Measurements from ENCODE around the gene AANAT.

The AANAT gene

DNA sequence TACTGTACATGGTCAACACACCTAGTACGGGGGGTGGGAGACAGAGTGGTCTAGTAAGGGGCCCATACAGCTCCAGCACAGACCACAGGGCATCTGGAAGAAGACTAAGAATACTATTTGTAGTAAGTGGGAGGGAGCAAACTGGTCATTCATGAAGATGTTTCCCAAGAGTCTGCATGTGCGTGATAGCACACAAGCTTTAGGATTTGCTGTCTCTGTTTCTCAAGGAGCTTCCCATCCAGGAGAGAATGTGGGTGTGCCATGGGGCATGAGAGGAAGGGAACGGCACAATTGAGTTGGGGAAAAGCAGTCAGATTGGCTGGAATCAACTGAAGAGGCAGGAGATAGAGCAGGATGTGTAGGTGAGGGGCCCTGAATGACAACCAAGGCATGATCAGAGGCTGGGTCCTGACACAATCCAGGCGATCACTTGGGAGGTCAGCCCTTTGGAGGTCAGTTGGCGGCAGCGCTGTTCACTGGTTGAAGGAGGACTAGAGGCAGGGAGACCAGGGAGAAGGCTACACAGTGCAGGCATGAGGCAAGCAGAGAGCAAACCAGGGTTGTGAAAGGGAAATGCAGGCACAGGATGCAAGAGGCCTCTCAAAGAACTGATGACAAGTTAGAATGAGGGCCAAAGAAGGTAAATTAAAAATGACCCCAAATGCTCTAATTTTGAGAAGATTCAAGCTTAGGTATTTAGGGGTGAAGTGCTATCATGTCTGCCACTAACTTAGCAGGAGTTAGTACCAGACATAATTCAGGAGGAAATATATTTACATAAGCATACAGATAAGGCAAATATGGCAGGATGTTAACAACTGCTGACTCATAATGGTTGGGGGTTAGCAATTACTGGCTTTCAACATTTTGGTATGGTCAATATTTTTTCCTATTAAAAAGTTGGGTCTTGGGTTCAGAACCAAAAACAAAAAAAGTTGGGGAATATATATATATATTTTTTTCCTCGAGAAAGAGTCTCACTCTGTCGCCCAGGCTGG is 24.8 kb upstream of the AANAT start:
- DNase-seq, result peak; percentile 43

DNA sequence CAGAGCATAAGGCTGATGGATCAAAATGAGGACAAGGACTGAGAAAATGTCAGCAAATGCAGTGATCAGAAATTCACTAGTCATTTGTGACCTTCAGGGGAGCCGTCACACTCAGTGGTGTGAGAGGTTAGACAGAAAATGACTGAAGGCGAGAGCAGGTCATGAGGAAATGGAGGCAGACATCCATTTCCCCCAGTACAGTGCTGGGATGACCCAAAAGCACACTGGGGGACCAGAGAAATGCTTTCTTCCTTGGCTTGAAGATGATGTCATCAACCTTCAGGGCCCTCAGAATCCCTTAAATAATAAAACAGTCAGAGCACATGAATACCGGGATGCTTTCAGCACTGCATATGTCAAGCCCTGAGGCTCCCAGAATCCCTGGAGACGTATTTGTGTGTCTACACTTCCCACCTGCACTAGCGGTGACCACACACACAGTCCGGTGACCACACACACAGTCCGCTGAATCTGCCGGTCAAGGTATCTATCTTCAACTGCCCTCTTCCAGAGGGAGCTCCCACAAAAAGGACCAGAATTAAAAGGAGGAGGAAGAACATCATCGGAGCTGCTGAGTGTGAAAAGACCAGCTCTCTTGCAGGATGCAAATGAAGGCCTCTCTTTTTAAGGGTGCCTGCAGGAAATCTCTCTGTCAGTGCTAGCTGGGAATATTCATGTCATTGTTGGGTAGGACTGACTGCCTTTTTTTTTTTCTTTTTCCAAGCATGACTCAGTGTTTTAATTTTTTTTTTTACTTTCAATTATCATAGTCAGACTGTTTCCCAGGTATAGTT is 22.7 kb upstream of the AANAT start:
- no peak for DNase-seq

DNA sequence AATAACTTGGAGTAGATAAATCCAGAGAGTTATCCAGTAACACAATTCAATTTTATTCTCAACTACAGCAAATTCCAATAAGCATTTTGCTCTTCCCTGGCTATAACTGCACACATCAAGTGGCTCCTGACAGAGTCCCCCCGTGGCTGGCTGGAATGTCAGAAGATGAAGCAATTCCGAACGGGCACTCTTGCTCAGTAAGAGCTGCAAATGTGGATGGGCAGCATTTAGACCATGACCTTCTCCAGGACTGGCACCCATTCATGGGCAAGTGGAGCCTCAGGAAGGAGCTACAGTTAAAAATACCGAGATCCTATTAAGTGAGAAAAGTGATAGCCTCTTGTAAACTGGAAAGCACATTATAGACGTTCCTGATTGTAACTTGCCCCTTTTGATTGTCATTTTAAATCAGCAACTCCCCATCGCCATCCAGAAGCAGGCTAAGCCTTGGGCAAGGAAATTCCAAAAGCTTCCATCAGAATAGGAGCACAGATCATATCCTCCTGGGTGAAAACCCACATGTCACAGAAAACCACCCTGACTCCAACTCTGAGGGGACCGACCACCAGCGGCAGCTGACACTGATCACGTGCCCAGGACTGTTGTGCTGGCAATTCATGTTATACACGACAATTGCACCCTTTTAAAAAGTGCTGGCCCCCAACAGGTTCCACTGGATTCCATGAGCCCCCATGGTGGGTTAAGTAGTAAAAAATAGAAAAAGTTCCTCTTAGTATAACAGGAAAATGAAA is 21.5 kb upstream of the AANAT start:
- no peak for DNase-seq

DNA sequence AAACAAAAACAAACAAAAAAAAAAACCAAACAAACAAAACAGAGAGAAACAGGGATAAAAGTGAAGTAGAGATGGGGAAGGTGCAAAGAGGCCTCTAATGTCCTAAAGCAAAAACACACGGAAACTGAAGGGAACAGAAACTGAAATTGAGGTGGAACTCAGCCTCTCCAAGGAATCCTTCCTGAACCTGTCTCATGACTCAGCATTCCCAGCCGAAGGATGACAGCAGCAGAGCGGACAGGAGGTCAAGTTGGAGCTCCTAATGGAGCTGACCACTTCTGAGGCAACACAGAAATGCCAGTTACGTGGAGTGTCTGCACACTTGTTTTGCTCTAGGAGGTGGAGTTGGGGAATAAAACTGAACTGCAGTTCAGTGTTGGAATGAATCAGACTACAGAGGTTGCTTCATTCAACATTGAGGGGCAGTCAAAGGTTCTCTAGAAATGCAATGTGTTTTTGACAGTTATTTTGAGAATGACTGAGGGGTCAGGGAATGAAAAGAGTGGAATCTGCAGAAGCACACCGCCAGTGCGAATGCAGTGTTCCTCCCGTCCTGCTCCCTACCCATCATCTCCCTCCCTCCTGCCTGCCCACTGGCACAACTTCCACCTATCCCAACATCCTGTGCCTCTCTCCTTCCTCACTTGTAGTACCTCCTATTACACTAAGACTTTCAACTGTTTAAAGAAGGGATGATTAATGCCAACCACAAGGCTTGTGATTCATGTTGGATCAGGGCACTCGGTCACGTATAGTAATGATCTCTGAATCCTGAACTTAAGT is 20.8 kb upstream of the AANAT start:
- DNase-seq, result no peak

DNA sequence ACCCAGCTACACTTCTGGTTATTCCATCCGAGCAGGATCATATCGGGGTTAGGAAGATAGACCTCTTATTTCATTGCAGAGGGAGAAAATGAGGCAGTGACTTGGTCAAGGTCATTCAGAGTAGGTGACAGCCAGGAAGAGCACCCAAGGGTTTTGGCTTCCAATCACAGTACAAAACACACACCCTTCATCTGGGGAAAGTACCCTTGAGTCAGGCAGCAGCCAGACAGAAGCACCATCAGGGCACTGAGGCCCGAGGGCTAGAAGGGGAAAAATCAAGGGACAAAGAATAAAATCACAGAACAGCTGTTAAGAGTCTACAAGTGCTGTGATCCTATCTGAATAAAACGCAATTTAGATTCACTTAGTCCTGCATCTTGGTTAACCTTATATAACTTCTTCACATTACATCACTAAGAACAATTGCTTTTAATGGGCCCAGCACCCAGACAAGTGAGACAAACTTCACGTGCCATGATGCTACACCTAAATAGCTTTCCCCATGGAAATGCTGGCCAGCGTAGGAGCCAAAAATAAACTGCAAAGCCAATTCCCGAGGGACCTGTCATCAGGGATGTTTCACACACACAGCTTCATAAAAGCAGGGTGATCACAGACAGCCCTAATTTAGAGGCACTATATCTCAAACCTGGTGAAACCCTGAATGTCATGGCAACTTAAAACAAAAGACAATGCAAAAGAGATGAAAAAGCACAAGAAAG is 19.3 kb upstream of the AANAT start:
- DNase-seq, result no peak

DNA sequence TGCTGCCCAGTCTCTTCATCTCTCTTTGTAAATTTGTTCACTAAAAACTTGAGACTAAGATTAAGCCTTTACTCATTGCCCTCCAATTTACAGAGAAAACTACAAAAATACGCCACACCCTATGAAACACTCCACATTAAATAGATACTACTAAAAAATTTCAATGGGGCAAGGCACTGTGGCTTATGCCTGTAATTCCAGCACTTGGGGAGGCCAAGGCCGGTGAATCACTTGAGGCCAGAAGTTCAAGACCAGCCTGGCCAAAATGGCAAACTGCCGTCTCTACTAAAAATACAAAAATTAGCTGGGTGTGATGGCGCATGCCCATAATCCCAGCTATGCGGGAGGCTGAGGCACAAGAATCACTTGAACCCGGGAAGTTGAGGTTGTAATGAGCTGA is 18.3 kb upstream of the AANAT start:
- no peak for DNase-seq

DNA sequence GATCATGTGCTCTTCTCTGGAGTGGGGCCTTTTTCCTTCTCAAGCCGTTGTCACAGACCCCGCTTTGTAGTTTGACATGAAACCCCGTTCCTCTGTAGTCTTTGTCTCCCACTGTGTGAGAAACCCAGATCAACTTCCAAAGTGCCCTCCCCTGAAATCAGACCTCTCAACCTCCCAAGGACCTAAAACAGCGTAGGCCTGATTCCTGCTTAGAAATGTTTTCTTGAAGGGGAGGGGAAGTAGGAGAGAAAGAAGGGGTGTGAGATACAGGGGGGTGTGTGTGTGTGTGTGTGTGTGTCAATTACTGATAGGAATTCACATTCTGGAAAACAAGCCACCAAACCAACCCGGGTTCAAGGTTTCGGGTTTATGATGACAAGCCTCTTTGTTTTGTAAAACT is 15.9 kb upstream of the AANAT start:
- peak; percentile 56 for DNase-seq

DNA sequence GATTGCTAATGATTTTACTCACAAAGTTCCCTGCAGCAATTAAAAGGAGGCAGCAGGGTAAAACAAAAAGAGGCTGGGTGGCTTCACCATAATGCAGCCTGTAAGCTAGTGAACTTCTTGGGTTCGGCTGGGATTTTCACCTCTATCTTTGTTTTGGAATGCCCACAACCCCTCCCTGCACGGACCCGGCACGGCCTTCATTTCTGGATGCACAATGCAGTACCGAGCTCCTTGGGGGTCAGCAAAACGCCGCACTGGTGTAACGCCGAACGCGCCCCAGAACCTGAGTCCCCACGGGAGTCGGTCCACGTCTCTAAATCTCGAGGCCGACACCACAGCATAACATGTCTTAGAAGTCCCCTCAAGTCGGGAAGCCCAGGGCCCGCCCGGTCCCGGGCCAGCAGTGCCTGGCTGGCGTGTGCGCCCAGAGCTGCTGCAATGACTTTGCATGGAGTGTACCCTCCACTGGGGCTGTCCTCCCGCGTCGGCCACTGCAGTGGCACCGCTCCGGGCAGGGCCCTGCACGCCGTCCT is 15.2 kb upstream of the AANAT start:
- no peak for DNase-seq

DNA sequence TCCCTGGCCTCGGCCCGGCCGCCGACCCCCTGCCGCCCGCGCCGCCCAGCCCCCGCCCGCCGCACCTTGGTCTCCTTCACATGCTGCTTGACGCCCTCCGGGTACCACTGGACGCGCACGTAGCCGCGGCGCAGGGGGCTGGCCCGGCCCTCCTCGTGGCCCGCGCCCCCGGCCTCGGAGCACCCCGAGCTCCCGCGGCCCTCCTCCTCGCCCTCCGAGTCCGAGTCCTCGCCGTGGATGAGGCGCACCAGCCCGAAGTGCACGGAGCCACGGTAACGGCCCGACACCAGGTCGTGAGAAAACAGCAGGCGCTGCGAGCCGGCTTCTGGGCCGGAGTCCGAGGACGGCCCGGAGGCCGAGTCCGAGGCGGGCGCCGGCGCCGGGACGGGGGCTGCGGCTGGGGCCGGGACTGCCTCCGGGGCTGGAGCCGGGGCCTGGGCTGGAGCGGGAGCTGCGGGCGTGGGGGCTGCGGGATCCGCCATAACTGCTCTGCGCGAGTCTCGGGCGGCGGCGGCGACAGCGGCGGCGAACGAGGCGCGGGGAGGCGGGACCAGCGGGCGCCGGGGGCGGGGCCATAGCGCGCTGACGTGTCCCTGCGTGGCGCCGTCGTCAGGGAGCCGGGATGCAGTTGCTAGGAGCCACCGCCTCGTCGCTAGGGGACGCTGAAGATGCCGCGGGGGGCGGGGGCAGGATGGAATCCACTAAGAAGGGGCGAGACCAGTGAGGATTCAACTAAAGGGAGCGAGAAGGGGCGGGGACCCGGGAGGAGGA is 14.6 kb upstream of the AANAT start, which contains the start of gene UBE2O:
Gene UBE2O, minus strand, starts transcription at position 493 of the 771 bp plus-strand sequence. Its CDS starts 11 bp downstream, at position 482.
- DNase-seq, result peak; percentile 85

DNA sequence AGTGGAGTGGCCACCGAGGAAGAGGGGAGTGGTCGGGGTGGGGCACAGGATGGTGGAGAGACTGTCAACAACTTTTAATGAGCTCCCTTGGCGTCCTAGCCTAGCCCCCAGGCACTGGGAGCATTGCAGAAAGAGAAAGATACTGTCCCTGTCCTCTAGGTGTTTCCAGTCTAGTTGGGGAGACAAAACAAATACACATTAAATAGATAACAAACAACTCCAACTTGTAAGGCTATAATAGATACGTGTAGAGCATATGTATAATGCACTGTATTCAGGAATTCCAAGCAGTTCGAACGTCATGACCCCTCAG is 14.0 kb upstream of the AANAT start:
- no peak for DNase-seq

DNA sequence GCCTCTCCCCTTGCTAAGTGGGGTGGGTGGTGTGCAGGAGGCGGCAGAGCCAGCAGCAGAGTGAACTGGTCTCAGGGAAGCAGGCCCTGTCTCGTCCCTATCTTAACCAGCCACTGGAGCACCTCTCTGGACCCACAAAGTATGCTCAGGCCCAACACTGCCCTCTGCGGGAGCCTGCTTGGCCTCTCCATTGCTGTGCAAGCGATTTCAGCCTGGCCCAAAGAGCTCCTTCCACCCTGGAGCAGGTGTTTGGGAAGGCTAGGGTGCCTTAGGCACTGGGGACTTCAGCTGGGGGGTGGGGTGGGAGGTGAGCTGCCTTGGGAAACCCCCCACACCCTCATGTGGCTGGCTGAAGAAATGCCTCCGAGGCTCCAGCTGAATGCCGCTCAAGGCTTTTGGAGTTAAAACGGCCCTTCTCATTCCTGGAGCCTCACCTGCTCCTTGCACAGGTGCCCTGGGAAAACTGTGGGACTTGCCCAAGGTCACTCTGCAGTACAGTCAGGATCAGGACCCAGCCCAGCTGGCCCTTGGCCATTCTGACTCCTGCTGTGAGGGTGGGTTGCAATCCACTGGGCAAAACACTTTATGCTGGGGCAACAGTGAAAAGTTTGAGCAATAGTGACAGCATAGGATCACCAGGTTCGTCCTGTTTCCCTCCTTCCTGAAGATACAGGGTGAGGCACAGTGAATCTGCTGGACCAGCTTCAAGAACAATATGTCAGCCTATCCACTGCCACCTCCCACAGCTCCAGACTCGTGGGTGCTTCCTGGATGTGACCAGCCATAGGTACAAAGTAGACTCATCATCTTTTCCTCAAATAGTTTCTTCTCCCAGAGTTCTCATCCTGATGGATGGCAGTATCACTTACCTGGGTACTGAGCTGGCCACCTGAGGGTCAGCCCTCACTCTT is 8.6 kb upstream of the AANAT start:
- peak; percentile 78 for DNase-seq

DNA sequence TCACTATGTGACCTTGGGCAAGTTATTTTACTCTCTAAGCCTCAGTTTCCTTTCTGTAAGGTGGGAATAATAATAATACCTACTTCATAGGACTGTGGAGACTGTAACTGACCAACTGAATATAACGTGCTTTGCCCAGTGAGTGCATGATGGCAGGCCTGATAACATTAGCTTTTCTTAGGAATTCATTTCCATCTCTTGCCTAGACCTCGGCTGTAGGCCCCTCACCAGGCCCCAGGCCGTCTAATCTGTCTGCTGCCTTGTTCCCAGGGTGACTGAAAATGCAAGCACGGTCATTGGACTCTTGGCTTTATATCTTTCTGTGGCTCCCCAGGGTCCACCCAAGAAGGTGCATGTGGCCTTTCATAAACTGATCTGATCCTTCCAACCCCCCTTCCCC is 7.7 kb upstream of the AANAT start:
- no peak for DNase-seq

DNA sequence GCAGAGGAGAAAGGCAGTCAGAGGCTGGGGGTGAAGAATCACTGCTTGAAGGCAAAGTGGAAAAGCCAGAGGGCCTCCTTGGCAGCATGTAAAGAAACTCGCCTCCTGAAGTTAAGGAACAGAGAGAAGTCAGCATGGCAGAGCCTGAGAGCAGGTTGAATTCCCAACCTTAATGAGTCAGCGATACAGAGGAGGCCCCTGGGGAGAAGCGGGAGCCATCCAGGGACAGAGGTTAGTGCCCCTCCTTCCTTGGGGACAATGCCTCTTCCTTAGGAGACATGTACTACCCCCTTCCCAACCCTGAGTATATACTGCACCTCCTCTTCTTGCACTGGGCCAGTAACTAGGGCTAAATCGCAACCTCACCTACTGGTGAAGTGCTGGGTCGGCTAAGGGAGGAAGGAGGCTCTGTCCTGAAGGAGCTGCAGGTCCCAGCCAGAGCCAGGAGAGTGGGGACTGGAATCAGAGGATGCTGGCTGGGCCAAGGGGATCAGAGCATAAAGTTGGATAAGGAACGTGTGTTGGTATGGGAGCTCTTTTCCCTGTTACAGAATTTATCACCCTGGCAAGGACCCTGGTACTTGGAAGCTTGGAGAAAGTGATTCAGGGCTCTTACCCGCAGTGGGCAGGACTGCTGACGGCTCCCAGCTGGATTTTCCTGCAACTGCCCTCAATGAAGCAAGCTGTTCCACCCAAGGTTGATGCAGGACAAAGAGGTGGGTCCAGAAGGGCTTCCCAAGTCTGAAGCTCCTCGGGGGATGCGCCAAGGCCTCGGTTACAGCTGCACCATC is 5.4 kb upstream of the AANAT start:
- no peak for DNase-seq

DNA sequence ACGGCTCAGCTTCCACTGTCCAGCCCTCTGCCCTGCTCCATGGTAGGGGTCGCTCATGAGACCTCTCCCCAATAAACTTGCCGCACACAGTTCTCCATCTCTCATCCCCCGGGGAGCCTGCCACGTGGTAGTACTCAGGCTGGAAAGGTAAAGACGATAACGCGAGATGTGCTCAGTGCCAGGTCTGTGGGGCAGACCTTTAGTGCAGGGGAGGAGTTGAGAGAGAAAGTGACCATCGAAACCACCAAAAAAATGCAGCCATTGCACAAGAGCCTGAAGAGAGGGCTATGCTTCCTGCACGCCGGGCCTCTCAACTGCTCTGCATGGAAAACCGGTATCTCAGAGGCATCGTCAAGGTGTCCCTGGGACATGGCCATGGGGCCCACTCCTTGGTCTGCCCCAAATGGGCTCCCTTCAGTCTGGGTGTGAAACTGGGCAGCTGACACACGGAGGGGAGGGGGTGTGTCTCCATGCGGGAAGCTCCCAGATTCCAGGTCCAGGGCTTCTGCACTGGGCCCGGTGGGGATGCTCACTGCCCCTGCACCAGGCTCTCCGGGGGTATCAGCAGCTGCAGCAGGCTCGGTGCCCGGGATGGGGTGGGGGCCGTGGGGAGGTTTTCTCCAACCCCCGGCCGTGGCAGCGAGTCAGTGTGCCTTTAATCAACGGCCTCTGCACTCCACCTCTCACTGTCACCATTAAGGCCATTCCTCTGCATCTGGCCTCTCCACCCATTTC is 4.7 kb upstream of the AANAT start:
- DNase-seq, result no peak

DNA sequence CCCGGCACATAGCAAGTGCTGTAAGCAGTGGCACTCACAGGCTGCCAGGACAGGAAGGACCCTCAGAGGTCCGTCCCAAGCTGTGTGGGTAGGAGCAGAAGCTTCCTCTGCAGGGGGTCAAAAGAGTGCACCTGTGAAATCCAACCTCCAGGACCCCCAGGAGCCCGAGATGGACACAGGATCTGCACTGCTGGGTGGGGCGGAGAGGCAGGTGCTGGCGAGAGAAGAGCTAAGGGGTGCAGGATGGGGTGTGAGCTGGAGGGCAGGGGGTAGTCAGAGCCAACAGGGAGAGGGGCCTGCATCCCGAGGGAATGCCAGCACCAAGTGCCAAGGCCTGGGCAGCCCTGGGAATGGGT is 650 bp upstream of the AANAT start:
- DNase-seq, result no peak

DNA sequence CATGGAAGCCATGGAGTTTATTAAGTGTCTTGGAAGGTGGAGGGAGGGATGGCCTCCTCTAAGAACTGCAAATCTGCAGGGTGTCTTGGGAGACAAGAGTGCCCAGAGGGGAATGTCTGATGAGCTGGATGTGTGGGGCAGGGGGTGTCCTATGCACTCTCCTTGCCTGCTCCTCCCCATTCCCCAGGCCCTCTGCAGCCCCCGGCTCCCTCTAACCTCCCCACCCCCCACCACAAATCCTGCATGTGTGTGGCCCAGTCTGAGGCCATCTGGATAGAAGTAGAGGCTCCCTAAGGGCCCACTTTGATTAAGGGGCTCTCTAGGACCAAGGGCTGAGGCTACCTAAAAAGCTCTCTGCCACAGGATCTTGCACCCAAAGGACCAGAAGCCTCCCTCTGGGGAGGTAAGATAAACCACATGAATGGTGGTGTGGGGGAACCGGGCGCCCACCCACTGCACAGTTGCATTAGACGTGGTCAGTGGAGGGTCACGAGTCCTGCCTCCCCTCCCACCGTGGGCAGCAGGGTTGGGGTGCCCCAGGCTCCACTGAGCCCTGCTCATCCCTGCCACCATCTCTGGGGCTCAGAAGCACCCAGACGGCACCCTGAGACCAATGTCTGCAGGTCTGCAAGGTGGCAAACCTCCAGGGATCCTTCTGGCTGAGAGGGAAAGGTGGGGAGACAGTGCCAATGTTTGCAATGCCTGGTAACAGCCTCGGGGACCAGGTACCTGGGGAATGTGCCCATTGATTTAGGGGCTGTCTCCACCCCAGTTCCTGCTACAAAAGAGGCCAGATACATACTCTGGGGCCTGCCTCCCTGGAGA is 618 bp downstream of the AANAT start:
- DNase-seq, result no peak

DNA sequence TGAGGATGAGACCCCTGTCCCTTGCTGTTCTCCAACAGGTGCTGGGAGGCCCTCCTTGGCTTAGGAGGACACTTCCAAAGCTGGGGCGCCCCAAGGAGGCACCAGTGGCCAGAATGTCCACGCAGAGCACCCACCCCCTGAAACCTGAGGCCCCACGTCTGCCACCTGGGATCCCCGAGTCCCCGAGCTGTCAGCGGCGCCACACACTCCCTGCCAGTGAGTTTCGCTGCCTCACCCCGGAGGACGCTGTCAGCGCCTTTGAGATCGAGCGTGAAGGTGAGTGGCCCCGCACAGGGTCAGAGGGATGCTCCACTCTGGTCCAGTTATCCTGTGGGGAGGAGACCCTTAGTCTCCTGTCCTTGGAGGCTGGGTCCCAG is 1.2 kb downstream of the AANAT start:
- DNase-seq, result no peak
